ENCODE data around the gene PLS1.

GRCh38 chr3:142560118-142560517 lies 36.1 kb upstream of the PLS1 start:
- TF ChIP-seq, protein P1, sequence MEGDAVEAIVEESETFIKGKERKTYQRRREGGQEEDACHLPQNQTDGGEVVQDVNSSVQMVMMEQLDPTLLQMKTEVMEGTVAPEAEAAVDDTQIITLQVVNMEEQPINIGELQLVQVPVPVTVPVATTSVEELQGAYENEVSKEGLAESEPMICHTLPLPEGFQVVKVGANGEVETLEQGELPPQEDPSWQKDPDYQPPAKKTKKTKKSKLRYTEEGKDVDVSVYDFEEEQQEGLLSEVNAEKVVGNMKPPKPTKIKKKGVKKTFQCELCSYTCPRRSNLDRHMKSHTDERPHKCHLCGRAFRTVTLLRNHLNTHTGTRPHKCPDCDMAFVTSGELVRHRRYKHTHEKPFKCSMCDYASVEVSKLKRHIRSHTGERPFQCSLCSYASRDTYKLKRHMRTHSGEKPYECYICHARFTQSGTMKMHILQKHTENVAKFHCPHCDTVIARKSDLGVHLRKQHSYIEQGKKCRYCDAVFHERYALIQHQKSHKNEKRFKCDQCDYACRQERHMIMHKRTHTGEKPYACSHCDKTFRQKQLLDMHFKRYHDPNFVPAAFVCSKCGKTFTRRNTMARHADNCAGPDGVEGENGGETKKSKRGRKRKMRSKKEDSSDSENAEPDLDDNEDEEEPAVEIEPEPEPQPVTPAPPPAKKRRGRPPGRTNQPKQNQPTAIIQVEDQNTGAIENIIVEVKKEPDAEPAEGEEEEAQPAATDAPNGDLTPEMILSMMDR (IDR thresholded peaks at IDR 0.05) = no peak
- no peak for TF ChIP-seq POLR2AphosphoS5 (IDR thresholded peaks at IDR 0.05)
